NCI-H2107 treated with DMSO at 0.1 percent for 48 hours (cell line): ENCODE data around the gene RPSA.
"Not testable (repeated sequence)": the region's sequence is repeated elsewhere in the genome, so short reads cannot be mapped to it uniquely, and the experiment has no call there.

Experiments
- DNase-seq: peaks from one replicate; lab custom pipeline; 2025; ENCODE audit not compliant: unreplicated experiment; lab: John Stamatoyannopoulos, UW

Gene RPSA

DNA sequence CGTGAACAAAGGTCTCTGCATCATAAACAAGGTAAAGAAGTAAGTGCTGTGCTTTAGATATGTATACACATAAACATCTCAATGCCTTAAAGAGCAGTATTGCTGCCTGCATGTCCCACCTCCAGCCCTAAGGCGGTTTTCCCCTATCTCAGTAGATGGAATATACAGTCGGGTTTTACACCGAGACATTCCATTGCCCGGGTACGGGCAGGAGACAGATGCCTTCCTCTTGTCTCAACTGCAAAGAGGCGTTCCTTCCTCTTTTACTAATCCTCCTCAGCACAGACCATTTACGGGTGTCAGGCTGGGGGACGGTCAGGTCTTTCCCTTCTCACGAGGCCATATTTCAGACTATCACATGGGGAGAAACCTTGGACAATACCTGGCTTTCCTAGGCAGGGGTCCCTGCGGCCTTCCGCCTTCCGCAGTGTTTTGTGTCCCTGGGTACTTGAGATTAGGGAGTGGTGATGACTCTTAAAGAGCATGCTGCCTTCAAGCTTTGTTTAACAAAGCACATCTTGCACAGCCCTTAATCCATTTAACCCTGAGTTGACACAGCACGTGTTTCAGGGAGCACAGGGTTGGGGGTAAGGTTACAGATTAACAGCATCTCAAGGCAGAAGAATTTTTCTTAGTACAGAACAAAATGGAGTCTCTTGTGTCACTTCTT is 12.2 kb downstream of the RPSA start:
- not testable (repeated sequence) for DNase-seq

DNA sequence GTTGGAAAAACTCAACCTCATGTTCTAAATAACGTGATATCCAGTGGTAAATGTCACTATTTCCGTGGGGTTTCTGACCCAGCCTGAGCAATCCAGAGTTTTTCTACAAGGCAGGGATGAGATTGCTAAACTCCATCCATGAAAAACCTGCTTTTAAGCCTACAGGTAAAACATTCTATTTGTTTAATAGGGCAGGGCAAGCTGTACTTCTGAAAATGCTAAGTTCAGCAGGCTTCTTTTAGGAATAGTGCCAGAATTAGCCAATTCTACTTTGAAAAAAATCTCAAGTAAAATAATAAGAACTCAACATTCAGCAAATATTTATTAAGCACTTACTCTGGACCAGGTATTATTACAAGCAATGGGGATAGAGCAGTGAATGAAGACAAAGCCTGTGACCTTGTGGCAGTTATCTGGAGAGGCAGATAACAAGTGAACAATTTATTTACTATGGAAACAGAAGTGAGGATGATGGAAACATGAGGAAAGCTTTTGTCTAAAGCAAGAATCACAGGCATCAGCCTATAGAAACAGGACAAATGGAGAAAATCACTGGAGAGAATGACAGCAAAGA is 13.3 kb downstream of the RPSA start:
- no peak for DNase-seq

DNA sequence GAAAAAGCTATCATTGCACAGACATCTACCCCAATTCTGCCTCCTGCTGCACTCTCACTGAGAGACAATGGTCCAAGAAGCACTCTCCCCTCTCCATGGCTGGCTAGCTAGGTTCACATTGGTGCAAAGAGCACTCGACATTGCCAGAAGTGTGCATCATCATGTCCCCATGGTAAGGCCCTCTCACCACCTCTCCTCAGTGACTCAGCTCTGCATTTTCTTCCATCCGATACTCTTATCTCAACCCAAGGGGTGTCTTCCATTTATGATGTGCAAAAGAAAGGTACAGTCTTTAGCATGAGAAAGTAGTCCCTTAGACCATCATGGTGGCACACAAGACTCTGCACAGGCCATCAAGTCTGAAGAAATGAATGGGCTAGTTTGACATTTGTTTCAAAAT is 14.0 kb downstream of the RPSA start:
- no peak for DNase-seq

DNA sequence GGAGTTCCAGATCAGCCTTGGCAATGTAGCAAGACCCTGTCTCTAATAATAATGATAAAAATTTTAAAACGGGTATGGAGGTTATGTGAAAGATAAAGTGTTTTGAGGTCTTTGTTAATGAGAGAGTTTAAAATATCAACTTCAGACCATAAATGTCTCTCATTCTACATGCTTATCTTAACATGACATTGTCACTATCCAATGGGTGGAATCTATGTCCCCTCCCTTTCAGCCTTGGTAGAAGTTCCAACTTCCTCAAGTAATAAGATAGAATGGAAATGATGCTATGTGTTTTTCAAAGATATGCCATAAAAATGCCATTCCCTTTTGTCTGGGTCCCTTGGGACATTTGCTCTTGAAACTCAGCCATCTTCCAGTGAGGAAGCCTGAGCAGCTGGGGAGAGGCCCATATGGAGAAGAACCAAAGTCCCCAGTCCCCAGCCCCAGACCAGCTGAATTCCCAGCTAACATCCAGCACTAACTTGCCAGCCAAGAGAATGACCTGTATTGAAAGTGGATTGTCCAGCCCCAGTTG is 17.0 kb downstream of the RPSA start:
- DNase-seq: no peak

DNA sequence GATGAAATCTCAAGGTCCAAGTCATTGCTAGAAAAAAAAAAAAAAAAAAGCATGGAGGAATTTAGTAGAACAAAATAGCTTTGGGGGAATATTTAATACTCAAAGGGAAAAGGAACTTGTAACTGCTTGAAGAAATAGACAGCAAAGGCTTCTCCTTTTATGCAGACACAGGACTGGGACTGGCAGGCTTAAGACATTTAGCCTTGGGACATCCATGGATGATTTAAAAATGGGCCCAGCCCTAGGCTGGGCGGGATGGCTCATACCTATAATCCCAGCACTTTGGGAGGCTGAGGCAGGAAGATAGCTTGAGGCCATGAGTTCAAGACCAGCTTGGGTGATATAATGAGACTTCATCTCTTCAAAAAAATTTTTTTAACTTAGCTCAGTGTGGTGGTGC is 19.8 kb downstream of the RPSA start:
- DNase-seq: no peak

DNA sequence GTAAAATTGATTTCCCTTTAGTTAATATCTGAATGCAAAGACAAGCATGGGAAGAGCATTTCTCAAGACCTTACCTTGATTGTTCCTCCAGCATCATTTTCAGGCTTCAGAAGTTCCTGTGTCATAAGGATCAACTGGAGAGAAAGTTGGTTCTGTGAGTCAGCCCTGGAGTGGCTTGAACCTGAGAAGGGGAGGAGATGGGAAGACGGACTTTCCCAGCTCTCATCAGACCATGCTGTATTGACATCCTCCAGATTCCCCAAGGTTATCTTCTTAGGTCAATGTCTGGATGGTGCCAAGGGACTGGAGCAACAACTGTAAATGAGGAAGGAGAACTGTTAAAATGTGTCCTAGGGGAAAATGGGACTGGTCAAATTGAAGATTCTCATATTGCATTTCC is 21.0 kb downstream of the RPSA start:
- DNase-seq: no peak

DNA sequence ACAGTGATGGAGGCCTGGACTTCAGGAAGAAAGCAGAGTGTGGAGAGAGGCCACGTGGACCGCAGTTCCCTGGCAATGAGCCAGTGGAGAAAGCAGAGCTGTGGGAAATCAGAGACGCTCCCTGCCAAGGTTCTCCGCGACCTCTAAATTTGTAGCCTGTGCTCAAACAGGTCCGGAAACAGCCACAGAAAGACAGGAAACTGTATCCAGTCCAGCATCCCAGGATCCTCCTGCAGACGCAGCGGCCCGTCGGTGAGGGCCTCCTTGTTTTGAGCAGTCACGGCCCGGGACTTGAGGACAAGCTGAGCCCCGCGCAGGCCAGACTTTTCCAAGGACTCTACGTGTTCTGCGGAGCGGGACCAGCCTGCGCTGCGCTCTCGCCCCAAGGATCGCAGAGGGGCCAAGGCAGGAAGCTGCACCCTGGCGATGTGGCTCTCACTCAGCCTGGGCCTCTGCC is 22.3 kb downstream of the RPSA start:
- DNase-seq: no peak

DNA sequence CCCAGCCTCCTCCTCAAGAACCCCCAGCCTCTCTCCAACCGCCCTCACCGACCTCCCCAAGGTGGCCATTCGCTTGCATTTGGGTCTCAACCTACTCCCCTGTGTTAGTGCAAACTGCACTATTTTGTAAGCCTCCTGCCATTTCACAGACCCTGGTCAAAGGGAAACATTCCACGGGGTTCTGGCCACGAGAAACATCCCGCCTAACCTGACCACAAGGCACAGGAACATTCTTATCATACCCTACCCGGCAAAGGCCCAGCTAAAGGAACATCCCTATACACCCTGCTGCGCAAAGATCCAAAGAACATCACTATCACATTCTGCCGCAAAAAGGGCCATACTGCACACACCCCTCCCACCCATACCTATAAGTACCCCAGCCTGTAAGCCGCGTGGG is 22.9 kb downstream of the RPSA start:
- no peak for DNase-seq

DNA sequence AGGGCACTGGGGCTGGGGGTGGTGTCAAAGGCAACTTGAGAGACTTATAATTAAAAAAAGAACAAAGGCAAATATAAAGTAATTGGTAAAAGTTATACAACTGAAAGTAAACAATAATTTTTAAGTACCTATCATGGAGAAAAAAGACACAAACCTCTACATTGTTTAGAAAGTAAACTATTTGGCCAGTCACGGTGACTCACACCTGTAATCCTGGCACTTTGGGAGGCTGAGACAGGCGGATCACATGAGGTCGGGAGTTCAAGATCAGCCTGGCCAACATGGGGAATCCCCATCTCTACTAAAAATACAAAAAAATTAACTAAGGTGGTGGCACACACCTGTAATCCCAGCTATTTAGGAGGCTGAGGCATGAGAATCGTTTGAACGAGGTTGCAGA is 25.8 kb downstream of the RPSA start:
- DNase-seq: no peak

DNA sequence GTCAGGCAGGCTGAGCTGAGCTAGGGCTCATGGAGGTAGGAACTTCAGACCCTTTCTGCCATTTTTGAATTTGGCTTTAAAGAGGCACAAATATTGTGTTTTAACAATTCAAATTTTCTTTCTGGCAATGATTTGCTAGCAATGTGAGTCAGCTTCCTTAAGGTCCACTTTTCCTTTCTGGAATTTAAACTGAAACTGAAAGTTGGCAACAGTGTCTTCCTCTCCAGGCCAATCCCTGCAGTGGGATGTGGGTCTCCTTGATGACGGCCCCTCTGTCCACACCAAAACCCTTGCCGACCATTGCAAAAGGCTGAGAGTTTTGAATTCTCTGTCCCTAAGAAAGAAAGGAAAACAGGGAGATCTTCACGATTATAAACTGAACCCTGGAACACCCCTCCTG is 27.1 kb downstream of the RPSA start:
- DNase-seq: no peak

DNA sequence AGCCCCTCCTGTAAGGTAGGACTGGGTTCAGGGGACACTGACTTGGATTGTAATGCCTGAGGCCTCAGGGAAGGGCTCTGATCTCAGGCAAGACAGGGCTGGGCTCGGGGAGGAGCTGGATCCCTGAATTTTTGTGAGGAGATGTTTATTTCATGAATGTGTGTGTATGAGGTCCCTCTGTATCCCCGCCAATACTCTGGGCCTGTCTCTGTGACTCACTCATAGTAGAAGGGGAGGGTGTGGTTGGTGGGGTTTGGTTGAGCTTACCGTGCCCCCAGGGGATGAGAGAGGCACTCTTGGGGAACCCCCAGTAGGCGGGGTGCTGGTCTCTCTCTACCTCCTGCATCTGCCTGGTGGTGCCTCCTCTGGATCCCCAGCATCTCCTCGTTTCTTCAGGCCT is 28.1 kb downstream of the RPSA start:
- DNase-seq: no peak

DNA sequence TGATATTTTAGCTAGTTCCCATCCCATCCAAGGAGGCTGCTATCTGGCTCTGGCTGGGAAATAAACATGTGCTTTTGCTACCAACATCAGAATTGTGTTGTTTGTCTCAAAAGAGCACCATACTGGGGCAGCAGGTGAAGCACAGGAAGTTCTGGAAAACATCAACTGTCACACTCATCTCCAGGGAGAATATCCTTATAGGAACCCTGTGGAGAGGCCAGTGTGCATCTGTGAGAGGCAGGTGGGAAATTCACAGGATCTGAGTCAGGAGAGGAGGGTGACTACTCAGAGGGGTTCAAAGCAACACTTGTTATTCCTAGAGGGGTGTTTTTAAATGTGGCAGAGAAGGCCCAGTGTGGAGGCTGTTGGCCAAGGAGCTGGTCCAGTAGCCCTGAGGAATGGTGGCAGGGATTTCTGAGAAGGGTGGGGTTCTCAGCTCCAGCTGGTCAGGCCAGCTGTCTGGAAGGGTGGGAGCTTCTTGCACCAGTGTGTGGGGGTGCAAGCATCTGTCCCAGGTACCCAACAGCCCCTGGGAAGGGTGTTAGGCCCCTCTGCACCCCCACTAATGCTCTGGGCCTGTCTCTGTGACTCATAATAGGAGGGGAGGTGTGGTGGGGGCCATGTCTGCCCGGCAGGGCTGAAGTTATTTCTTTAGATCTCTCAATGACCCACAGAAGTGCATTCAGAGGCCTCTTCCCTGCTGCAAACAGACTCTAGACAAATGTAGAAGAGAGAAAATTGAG is 28.7 kb downstream of the RPSA start:
- peak; percentile 7 for DNase-seq

DNA sequence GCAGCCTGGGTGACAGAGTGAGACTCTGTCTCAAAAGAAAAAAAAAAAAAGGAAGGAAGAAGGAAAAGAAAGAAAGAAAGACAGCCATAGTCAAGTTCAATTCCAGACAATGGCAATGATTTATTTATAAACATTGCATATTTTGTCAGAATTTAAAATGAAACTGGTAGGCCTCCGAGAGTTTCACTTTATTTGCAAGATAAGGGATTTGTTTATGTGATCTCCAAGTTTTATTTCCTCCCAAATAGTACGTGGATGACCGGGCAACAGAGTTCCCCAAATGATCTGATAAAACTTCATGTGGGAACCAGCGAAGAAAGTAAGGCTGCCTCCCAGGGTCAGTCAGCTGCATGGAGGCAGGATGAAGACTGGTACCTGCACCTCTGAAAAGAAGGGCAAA is 32.4 kb downstream of the RPSA start:
- no peak for DNase-seq

DNA sequence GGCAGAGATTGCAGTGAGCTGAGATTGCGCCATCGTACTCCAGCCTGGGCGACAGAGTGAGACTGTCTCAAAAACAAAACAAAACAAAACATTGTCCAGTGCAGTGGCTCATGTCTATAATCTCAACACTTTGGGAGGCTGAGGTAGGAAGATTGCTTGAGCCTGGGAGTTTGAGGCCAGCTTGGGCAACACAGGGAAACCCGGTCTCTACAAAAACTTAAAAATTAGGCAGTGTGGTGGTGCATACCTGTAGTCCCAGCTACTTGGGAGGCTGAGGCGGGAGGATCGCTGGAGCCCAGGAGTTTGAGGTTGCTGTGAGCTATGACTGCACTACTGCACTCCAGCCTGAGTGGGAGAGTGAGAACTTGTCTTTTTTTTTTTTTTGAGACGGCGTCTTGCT is 33.8 kb downstream of the RPSA start:
- DNase-seq: no peak

DNA sequence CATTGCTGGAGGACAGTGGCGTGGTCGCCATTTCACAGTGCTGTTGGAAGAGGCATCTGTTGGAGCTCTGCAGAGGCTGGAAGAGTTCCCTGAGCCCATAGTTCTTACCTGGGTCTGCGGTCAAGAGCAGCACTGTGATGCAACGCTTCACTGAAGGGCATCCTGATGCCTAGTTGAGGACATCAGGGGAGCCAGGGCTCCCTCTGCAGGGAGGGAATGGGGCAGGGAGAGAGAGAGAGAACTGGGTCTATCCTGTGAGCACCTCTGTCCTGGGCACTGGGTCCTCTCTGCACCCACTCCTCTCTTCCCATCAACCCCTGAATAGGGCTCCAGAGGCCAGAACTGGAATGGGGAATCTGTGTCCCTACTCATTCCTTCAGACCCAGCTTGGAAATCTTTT is 37.0 kb downstream of the RPSA start:
- no peak for DNase-seq

DNA sequence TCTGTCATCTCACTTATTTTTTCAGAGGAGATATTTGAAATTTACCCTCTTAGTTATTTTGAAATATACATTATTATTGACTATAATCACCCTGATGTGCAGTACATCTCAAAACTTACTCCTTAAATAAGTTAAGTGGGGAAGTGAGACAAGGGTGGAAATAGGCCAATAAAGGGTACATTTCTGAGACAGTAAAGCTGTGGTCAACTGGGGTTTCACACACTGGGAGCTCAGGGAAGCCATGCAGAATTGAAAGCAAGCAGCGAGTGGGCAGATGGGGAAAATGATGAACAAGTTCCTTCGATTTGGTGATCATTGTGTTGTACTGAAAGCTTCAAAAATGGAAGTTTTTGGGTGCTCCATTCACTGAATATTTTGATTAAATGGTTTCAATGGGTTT is 39.4 kb downstream of the RPSA start:
- DNase-seq: no peak

DNA sequence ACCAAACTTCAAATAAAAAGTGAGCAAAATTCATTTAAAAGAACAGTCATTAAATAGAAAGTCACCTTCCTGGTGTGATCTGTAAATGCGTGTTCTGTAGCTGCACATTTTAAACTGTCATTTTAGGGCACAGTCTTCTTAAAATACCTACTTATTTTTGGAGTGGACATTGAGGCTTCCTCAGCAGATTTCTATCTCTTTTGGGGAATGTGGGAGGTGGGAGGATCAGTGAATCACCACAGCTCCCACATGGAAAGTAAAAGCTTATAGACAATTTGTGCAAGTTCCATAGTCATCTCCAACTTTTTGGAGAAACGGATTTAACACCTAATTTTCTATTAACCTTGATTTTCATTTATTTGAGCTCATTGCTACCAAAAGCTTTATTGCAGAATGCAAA is 39.9 kb downstream of the RPSA start:
- no peak for DNase-seq

DNA sequence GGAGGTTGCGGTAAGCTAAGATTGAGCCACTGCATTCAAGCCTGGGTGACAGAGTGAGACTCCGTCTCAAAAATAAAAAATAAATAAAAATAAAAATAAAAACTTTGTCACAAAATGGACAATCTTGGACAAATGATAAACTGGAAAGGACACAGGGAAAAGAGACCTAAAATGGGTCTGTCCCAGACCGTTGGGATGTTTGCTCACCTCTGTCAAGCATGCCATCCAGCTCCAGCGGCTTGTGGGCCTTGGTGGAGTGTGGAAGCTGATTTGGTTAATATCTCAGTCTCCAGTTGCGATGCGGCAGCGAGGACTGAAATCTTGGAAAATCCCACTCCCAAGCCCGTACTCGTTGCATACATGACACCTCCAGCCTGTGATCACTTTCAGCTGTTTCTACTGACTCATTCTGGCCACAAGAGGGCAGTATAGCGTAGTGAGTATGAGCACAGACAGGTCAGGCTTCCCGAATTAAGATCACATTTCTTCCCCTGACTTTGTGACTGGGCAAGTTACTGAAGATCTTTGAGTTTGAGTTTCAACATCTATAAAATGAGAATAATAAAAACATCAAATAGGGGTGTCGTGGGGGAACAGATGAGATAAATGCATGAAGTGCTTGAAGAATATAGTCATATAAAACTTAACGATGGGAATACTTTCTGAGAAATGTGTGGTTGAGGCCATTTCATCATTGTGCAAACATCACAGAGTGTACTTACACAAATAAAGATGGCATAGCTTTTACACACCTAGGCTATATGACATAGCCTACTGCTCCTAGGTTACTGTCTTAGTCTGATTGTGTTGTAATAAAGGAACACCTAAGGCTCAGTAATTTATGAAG is 41.3 kb downstream of the RPSA start:
- peak; percentile 11 for DNase-seq

DNA sequence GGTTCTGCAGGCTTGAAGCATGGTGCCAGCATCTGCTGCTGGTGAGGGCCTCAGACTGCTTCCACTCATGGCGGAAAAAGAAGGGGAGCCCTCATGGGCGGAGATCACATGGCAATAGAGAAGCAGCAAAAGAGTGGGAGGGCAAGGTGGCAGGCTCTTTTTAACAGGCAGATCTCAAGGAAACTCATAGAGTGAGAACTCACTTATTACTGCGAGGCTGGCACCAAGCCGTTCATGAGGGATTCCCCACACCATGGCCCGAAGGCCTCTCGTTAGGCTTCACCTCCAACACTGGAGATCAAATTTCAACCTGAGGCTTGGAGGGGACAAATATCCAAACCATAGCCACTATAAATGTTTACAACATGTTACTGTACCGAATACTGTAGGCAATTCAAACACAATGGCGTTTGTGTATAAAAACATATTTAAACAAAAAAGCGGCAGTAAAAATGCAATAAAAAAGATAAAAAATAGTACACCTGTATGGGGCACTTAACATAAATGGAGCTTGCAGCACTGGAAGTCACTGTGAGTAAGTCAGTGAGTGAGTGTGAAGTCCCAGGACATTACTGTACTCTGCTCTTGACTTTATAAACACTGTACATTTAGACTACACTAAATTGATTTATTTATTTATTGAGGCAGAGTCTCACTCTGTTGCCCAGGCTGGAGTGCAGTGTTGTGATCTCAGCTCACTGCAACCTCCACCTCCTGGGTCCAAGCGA is 42.1 kb downstream of the RPSA start:
- DNase-seq: no peak

DNA sequence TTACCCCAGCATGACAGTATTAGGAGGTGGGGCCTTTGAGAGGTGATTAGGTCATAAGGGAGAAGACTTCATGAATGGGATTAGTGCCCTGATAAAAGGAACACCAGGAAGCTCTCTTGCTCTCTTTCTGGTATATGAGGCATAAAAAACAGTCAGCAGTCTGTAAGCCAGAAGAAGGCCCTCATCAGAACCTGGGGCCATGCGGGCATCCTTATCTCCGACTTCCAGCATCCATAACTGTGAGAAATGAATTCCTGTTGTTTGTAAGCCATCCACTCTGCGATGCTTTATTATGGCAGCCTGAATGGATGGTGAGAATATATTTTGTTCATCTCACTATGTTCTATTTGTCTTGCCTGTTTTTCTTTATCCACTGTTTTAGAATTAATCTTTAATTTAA is 43.3 kb downstream of the RPSA start:
- no peak for DNase-seq

DNA sequence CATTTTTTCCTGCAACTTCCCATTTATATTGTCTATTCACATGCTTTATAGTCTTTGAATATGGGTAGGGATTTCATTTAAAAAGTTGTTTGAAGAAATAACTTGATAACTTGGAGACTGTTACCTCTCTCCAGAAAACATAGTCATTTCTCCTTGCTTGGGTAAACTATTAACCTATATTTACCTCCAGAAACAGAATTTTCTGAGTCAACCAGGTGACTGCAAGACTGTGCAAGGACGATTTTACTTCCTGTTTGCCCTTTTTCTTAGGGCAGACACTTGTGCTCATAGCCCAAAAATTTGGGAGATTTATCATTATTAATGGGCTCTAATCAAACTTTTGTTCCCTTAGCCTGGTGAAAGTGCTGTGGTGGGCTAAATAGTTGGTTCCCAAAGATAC is 46.6 kb downstream of the RPSA start:
- no peak for DNase-seq
